RWPE2 (cell line): ENCODE measurements around the gene RRAD.

Experiments
- ATAC-seq: fragments of 200-7000 bp; cut with Tn5 transposase; 3 replicates; pipeline ENCODE4 v1.9.1; 2021; ENCODE audit warnings: low read depth
- DNase-seq: peaks from one replicate; pipeline ENCODE4 v3.0.0-alpha.2; 2020; ENCODE audit warnings: low spot score
- H3K27ac ChIP-seq: fragments of 450-650 bp; 2 replicates; pipeline ENCODE4 v1.5.1; 2017; ENCODE audit warnings: mild to moderate bottlenecking; ENCODE audit not compliant: poor library complexity, severe bottlenecking
- H3K27me3 ChIP-seq: fragments of 250-450 bp; sonication (Bioruptor Pico); 2 replicates; pipeline ENCODE4 v1.5.1; 2021; ENCODE audit warnings: mild to moderate bottlenecking, moderate library complexity; ENCODE audit not compliant: insufficient read depth, poor library complexity, severe bottlenecking
- H3K36me3 ChIP-seq: fragments of 250-450 bp; sonication (Bioruptor Pico); 2 replicates; pipeline ENCODE4 v1.5.1; 2020; ENCODE audit warnings: low read depth, mild to moderate bottlenecking, moderate library complexity
- H3K4me1 ChIP-seq: fragments of 250-450 bp; sonication (Bioruptor Pico); 2 replicates; pipeline ENCODE4 v1.5.1; 2021; ENCODE audit warnings: mild to moderate bottlenecking, moderate library complexity; ENCODE audit not compliant: insufficient read depth, poor library complexity, severe bottlenecking
- H3K4me3 ChIP-seq: fragments of 250-450 bp; sonication (Bioruptor Pico); 2 replicates; pipeline ENCODE4 v1.5.1; 2021; ENCODE audit warnings: mild to moderate bottlenecking, moderate library complexity; ENCODE audit not compliant: severe bottlenecking
- H3K9me3 ChIP-seq: fragments of 250-450 bp; sonication (Bioruptor Pico); 2 replicates; pipeline ENCODE4 v1.5.1; 2021; ENCODE audit warnings: mild to moderate bottlenecking, moderate library complexity; ENCODE audit not compliant: severe bottlenecking
- TF ChIP-seq, protein P1 (sequence below): fragments of 450-650 bp; IDR thresholded peaks from one replicate; pipeline ENCODE4 v1.5.1; 2017; ENCODE audit warnings: mild to moderate bottlenecking, moderate library complexity; ENCODE audit not compliant: poor library complexity, severe bottlenecking

The RRAD gene

DNA sequence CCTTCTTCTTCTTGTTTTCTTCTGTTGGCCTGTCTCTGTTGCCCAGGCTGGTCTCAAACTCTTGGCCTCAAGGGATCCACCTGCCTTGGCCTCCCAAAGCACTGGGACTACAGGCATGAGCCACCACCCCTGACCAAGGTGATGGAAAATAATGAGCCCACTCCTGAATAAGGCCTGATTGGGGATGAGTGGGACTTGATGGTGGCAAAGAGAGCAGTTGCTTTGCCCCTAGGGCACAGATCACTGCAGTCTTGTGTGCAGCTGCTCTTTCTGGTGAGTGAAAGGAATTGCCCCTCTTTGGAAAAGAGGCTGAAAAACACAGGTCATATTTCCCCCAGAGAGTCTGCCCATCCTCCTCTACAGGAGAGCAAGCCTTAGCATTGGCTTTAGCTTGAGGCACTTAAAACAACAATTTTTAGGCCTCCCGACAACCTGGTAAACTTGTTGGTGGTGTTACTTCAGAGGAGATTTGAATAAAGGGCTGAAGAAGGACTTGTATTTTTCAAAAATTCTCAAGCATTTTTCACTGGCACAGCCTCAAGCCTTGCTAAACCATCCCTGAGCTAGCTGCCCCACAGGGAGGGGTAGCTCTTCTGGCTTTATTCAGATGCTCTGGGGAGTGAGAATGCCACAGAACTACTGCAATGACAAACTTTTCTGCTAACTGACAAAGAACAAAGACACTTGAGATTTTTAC, 51.1 kb downstream of the RRAD start:
- TF ChIP-seq, protein P1, sequence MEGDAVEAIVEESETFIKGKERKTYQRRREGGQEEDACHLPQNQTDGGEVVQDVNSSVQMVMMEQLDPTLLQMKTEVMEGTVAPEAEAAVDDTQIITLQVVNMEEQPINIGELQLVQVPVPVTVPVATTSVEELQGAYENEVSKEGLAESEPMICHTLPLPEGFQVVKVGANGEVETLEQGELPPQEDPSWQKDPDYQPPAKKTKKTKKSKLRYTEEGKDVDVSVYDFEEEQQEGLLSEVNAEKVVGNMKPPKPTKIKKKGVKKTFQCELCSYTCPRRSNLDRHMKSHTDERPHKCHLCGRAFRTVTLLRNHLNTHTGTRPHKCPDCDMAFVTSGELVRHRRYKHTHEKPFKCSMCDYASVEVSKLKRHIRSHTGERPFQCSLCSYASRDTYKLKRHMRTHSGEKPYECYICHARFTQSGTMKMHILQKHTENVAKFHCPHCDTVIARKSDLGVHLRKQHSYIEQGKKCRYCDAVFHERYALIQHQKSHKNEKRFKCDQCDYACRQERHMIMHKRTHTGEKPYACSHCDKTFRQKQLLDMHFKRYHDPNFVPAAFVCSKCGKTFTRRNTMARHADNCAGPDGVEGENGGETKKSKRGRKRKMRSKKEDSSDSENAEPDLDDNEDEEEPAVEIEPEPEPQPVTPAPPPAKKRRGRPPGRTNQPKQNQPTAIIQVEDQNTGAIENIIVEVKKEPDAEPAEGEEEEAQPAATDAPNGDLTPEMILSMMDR: no peak
- peak overlapping the region; percentile 63 for H3K27ac ChIP-seq
- peaks cover 3% of the 10 kb centered on the region for H3K4me1 ChIP-seq
- no peaks in the 10 kb centered on the region for H3K36me3 ChIP-seq
- H3K27me3 ChIP-seq: no peaks in the 10 kb centered on the region
- no peak for ATAC-seq
- no peaks in the 10 kb centered on the region for H3K9me3 ChIP-seq
- DNase-seq: no peak
- H3K4me3 ChIP-seq: no peak overlapping the region

DNA sequence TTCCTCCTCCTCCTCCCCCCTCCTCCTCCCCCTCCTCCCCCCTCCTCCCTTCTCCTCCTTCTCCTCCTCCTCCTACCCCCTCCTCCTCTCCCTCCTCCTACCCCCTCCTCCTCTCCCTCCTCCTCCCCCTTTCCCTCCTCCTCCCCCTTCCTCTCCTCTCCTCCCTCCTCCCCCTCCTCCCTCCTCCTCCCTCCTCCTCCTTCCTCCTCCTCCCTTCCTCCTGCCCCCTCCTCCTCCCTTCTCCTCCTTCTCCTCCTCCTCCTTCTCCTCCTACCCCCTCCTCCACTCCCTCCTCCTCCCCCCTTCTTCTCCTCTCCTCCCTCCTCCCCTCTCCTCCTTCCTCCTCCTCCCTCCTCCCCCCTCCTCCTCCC, 51.7 kb downstream of the RRAD start:
- Histone ChIP-seq H3K9me3 (no peaks in the 10 kb centered on the region), H3K27me3 (no peaks in the 10 kb centered on the region), H3K4me1 (peaks cover 3% of the 10 kb centered on the region), H3K4me3 (no peak overlapping the region), H3K36me3 (no peaks in the 10 kb centered on the region), H3K27ac (peak overlapping the region; percentile 63)
- TF ChIP-seq, protein P1: no peak
- ATAC-seq: no peak
- DNase-seq: no peak

DNA sequence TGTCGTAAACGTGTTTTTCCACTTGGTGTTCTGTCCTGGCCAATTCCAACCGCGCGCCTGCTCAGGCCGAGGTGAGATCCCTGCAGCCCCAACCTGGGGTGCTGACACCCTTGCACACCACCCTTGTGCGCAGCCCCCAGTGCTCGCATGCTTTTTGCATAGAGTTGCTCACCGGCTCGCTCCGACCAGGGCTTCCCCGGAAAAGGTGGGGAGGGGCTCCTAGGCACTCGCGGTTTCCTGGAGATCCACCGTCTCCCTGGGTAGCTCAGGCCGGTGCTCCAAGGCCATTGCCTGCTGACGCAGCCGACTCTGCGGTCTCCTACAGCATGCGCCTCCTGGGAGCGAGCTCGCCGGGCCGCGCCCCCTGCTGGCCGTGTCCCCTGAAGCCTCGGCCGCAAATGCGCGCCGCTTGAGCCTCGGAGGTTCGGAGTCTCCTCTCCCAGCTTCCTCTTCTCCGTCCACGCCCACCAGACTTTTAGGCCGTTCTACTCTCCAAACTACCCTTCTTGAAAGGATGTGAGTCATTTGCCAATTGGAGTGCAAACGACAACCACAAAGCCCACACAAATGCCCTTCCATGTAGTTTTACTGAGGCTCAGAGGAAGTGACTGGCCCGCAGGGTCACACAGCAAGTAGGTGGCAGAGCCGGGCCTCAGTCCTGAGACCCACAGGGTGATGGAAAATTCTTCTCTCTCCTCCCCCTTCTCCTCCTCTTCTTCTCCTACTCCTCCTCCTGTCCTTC, 52.2 kb downstream of the RRAD start:
- peak; percentile 96 for DNase-seq
- TF ChIP-seq, protein P1: peak; percentile 96
- H3K36me3 ChIP-seq: no peaks in the 10 kb centered on the region
- peak; percentile 90 for ATAC-seq
- H3K27me3 ChIP-seq: no peaks in the 10 kb centered on the region
- peak overlapping the region; percentile 6 for H3K4me3 ChIP-seq
- H3K4me1 ChIP-seq: peaks cover 4% of the 10 kb centered on the region
- no peaks in the 10 kb centered on the region for H3K9me3 ChIP-seq
- H3K27ac ChIP-seq: peak overlapping the region; percentile 63

DNA sequence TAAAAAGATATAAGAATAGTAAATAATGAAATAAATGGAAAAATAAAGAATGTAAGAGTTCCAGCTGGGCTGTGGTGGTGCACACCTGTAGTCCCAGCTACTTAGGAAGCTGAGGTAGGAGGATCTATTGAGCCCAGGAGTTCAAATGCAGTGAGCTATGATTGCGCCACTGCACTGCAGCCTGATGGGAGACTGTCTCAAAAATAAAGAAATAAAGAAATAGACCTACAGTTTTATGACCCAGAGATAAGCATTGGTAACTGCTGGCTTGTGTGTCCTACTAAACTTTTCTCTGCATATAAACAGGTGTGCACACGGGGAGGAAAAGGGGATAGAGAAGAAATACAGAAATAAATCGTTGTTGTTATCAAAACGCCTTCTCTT, 52.8 kb downstream of the RRAD start:
- Histone ChIP-seq H3K36me3 (no peaks in the 10 kb centered on the region), H3K9me3 (no peaks in the 10 kb centered on the region), H3K4me3 (no peak overlapping the region), H3K27ac (peak overlapping the region; percentile 63), H3K27me3 (no peaks in the 10 kb centered on the region), H3K4me1 (peaks cover 6% of the 10 kb centered on the region)
- TF ChIP-seq, protein P1: no peak
- DNase-seq (no peak), ATAC-seq (no peak)

DNA sequence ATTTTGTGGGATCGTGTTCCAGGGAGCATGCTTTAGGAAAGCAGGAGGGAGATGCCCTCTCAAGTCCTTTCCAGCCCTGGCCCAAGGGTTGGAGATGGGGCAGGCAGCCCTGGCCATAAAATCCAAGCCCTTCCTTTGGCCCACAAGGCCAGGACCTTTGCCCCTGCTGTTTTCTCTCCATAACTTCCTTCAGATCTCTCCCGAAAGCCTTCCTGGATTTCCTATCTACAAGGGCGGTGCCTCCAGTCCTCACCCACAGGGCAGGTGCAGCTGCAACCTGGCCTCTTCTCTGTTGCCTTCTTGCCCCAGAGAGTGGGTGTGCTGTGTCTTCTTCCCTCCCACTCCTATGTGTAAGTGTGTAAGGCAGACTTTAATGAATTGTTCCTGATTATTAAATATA, 53.5 kb downstream of the RRAD start:
- no peak for DNase-seq
- no peak for ATAC-seq
- Histone ChIP-seq H3K27me3 (no peaks in the 10 kb centered on the region), H3K4me1 (peaks cover 6% of the 10 kb centered on the region), H3K9me3 (no peaks in the 10 kb centered on the region), H3K27ac (no peak overlapping the region), H3K36me3 (no peaks in the 10 kb centered on the region), H3K4me3 (no peak overlapping the region)
- TF ChIP-seq, protein P1: no peak
